ENCODE data around the gene RICTOR.

- TF ChIP-seq CTCF (IDR thresholded peaks at IDR 0.05) (no peak), POLR2A (IDR thresholded peaks at IDR 0.05) (no peak)
Observed at GRCh38 chr5:39073767-39074016, 507 bp downstream of the RICTOR start.

Measured in ovary (tissue), 3 donors.